Hematopoietic multipotent progenitor cell treated with erythropoietin and hydrocortisone succinate and interleukin-3 and kit ligand, for 8 days (in vitro differentiated cells): Measurements from ENCODE around the gene LHFPL4.
A peak's percentile ranks its signal among the peaks of the same experiment; 100 is the strongest.

ENCODE experiments used
- DNase-seq: peaks from one replicate; pipeline ENCODE4 v3.0.0-alpha.2; 2015

LHFPL4 gene

GRCh38 chr3:9468460-9468859 lies 85.2 kb downstream of the LHFPL4 start:
- no peak for DNase-seq

GRCh38 chr3:9467451-9467850 lies 86.2 kb downstream of the LHFPL4 start:
- no peak for DNase-seq

- no peak for DNase-seq
Observed at GRCh38 chr3:9455596-9456131, 98.0 kb downstream of the LHFPL4 start.

DNA sequence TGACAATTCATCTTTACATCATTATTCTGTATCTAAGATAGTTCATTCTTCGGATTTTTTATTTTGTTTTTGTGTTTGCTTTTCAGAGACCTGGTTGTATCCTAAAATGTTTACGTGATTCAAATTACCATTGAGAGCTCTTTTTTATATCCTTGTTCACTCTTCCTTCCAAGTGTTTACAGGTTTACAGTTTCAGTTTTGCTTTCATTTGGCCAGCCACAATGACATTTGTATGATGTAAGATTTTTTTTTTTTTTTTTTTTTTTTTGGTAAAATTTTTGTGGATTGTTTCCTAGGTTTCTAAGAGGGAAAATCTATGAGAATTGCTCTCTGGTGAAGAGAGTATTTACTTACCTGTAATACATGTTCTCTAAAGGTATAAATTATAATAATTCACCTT lies 101.2 kb downstream of the LHFPL4 start:
- DNase-seq: no peak

GRCh38 chr3:9450991-9451390 lies 102.6 kb downstream of the LHFPL4 start:
- peak; percentile 76 for DNase-seq

GRCh38 chr3:9450126-9450525 lies 103.5 kb downstream of the LHFPL4 start:
- DNase-seq: peak; percentile 66

- DNase-seq: peak; percentile 15
Observed at GRCh38 chr3:9448643-9449042, 105.0 kb downstream of the LHFPL4 start.
